Measurements from ENCODE around the gene CALCR.

Gene CALCR

GRCh38 chr7:93447509-93447908 lies 127.0 kb downstream of the CALCR start:
- no peak for DNase-seq (ENCODE audit: low read depth)

- no peak for DNase-seq (ENCODE audit: low read depth)
Observed at GRCh38 chr7:93442478-93443224, 131.9 kb downstream of the CALCR start.

- no peak for DNase-seq (ENCODE audit: low read depth)
Observed at GRCh38 chr7:93435791-93436190, 138.7 kb downstream of the CALCR start.

- no peak for DNase-seq (ENCODE audit: low read depth)
Observed at GRCh38 chr7:93432130-93432529, 142.4 kb downstream of the CALCR start.

- DNase-seq (ENCODE audit: low read depth), result no peak
Observed at GRCh38 chr7:93430917-93431588, 143.5 kb downstream of the CALCR start.

GRCh38 chr7:93429563-93429962 lies 145.0 kb downstream of the CALCR start:
- no peak for DNase-seq (ENCODE audit: low read depth)

- DNase-seq (ENCODE audit: low read depth), result no peak
Observed at GRCh38 chr7:93427107-93427506, 147.4 kb downstream of the CALCR start.

- no peak for DNase-seq (ENCODE audit: low read depth)
Observed at GRCh38 chr7:93426155-93426696, 148.3 kb downstream of the CALCR start.

GRCh38 chr7:93414574-93414973 lies 159.9 kb downstream of the CALCR start:
- no peak for DNase-seq (ENCODE audit: low read depth)

GRCh38 chr7:93409324-93409723 lies 165.2 kb downstream of the CALCR start:
- no peak for DNase-seq (ENCODE audit: low read depth)

- no peak for DNase-seq (ENCODE audit: low read depth)
Observed at GRCh38 chr7:93407239-93407638, 167.3 kb downstream of the CALCR start.

- DNase-seq (ENCODE audit: low read depth), result no peak
Observed at GRCh38 chr7:93402944-93403343, 171.6 kb downstream of the CALCR start.

GRCh38 chr7:93399642-93400041 lies 174.9 kb downstream of the CALCR start:
- no peak for DNase-seq (ENCODE audit: low read depth)

- DNase-seq (ENCODE audit: low read depth), result no peak
Observed at GRCh38 chr7:93392984-93393383, 181.5 kb downstream of the CALCR start.

GRCh38 chr7:93390660-93391059 lies 183.9 kb downstream of the CALCR start:
- DNase-seq (ENCODE audit: low read depth), result no peak

- no peak for DNase-seq (ENCODE audit: low read depth)
Observed at GRCh38 chr7:93382362-93382761, 192.2 kb downstream of the CALCR start.

GRCh38 chr7:93378131-93378760 lies 196.3 kb downstream of the CALCR start:
- no peak for DNase-seq (ENCODE audit: low read depth)

- DNase-seq (ENCODE audit: low read depth), result no peak
Observed at GRCh38 chr7:93375603-93376002, 198.9 kb downstream of the CALCR start.
